Brain microvascular endothelial cell (primary cell): ENCODE data around the gene HP1BP3.

Source experiments
- DNase-seq: peaks from one replicate; pipeline ENCODE4 v3.0.0-alpha.2; 2020
- H3K27ac ChIP-seq: fragments of 250-450 bp; sonication (Bioruptor Pico); 2 replicates; pipeline ENCODE4 v1.5.1; 2020; ENCODE audit warnings: mild to moderate bottlenecking, moderate library complexity
- H3K27me3 ChIP-seq: fragments of 250-450 bp; sonication (Bioruptor Pico); replicated peaks from 2 replicates; pipeline ENCODE4 v1.5.1; 2020; ENCODE audit warnings: mild to moderate bottlenecking
- H3K36me3 ChIP-seq: fragments of 250-450 bp; sonication (Bioruptor Pico); replicated peaks from 2 replicates; pipeline ENCODE4 v1.5.1; 2020; ENCODE audit warnings: mild to moderate bottlenecking
- H3K4me3 ChIP-seq: 2 replicates; pipeline ENCODE4 v1.5.1; 2011; ENCODE audit warnings: low read depth, mild to moderate bottlenecking, control low read depth, low read length, moderate library complexity
- in situ Hi-C: cut with HindIII; loops from 2 replicates; pipeline ENCODE4 v1.10.0; 2017; ENCODE audit warnings: low sequenced_read_pairs, low pct_ligation_motif_present
- TF ChIP-seq, protein P1 (sequence below): IDR thresholded peaks from 2 replicates; pipeline ENCODE4 v1.5.1; 2011; ENCODE audit warnings: low read depth, mild to moderate bottlenecking, moderate library complexity, low read length, control low read depth, inconsistent platforms; ENCODE audit errors: missing control alignments

HP1BP3 gene

DNA sequence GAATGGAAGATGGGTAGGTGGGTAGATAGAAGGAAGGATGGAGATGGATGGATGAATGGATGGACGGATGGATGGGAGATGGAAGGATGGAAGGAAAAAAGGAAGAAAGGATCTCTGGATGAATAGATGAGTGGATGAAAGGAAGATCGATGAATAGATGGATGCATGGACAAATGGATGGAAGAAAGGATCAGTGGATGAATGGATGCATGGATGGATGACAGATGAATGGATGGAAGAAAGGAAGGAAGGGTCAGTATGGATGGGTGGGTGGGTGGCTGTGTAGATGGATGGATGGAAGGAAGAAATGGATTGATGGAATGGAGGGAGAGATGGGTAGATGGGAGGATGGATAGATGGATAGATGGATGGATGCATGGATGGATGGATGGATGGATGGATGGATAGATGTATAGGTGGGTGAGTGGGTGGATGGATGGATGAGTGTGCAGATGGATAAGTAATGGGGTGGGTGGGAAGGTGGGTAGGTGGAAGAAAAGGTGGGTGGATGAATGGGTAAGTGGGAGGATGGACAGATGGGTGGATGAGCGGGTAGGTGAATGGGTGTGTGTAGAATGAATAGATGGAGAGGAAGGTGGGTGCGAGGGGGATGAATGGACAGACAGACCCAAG lies 83.9 kb downstream of the HP1BP3 start:
- Histone ChIP-seq H3K27ac (no peak overlapping the region), H3K4me3 (no peak overlapping the region), H3K36me3 (no peaks in the 10 kb centered on the region), H3K27me3 (no peaks in the 10 kb centered on the region)
- in situ Hi-C loops: no loop called here
- DNase-seq: no peak
- TF ChIP-seq, protein P1, sequence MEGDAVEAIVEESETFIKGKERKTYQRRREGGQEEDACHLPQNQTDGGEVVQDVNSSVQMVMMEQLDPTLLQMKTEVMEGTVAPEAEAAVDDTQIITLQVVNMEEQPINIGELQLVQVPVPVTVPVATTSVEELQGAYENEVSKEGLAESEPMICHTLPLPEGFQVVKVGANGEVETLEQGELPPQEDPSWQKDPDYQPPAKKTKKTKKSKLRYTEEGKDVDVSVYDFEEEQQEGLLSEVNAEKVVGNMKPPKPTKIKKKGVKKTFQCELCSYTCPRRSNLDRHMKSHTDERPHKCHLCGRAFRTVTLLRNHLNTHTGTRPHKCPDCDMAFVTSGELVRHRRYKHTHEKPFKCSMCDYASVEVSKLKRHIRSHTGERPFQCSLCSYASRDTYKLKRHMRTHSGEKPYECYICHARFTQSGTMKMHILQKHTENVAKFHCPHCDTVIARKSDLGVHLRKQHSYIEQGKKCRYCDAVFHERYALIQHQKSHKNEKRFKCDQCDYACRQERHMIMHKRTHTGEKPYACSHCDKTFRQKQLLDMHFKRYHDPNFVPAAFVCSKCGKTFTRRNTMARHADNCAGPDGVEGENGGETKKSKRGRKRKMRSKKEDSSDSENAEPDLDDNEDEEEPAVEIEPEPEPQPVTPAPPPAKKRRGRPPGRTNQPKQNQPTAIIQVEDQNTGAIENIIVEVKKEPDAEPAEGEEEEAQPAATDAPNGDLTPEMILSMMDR: no peak

- H3K27me3 ChIP-seq: no peaks in the 10 kb centered on the region
- in situ Hi-C loops: no loop called here
- H3K4me3 ChIP-seq: no peak overlapping the region
- no peaks in the 10 kb centered on the region for H3K36me3 ChIP-seq
- no peak for DNase-seq
- TF ChIP-seq, protein P1: peak; percentile 72
- no peak overlapping the region for H3K27ac ChIP-seq
These were observed 84.7 kb downstream of the HP1BP3 start for GRCh38 chr1:20702416-20702815.

- TF ChIP-seq, protein P1: no peak
- Histone ChIP-seq H3K4me3 (no peak overlapping the region), H3K27ac (no peak overlapping the region), H3K27me3 (no peaks in the 10 kb centered on the region), H3K36me3 (no peaks in the 10 kb centered on the region)
- in situ Hi-C loops: no loop called here
- no peak for DNase-seq
These were observed 85.3 kb downstream of the HP1BP3 start for GRCh38 chr1:20701847-20702246.

DNA sequence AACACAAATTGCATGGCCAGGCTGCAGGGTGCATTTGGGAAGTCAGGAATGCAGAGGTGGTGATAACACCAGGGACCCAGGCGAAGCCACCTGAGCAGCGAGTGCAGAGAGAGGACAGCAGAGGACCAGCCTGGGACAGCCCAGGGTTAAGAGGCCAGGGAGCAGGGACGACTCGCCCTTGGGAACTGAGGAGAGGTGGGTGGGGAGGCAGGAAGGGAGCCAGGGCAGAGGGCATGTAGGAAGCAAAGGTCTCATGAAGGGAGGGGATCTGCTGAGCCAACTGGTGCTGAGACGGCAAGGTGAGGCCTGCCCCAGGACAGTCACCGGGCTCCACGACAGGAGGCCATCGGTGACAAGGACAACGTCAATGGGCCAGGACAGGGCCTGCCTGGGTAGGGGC lies 85.7 kb downstream of the HP1BP3 start:
- Histone ChIP-seq H3K4me3 (no peak overlapping the region), H3K27ac (no peak overlapping the region), H3K36me3 (no peaks in the 10 kb centered on the region), H3K27me3 (no peaks in the 10 kb centered on the region)
- TF ChIP-seq, protein P1: no peak
- DNase-seq: no peak
- in situ Hi-C loops: no loop called here

- Histone ChIP-seq H3K4me3 (no peak overlapping the region), H3K27ac (no peak overlapping the region), H3K27me3 (no peaks in the 10 kb centered on the region), H3K36me3 (no peaks in the 10 kb centered on the region)
- in situ Hi-C loops: no loop called here
- TF ChIP-seq, protein P1: no peak
- no peak for DNase-seq
These were observed 86.4 kb downstream of the HP1BP3 start for GRCh38 chr1:20700636-20701215.

GRCh38 chr1:20699558-20699957 lies 87.5 kb downstream of the HP1BP3 start:
- in situ Hi-C loops: no loop called here

More at GRCh38 chr1:20699558-20699957, 87.5 kb downstream of the HP1BP3 start:
- Histone ChIP-seq H3K36me3 (no peaks in the 10 kb centered on the region), H3K27me3 (no peaks in the 10 kb centered on the region), H3K4me3 (no peak overlapping the region), H3K27ac (no peak overlapping the region)
- DNase-seq: no peak
- TF ChIP-seq, protein P1: no peak
